Measurements from ENCODE around the gene ARHGAP42. TPM values are rescaled to one million over a fixed set of nuclear protein-coding genes. Genes with fewer than 3 reads are reported as not detected.

ARHGAP42 gene
- total RNA-seq, 4 donors from 2014 or later, result 5.1 to 10.6 (median 8.0) TPM

DNA sequence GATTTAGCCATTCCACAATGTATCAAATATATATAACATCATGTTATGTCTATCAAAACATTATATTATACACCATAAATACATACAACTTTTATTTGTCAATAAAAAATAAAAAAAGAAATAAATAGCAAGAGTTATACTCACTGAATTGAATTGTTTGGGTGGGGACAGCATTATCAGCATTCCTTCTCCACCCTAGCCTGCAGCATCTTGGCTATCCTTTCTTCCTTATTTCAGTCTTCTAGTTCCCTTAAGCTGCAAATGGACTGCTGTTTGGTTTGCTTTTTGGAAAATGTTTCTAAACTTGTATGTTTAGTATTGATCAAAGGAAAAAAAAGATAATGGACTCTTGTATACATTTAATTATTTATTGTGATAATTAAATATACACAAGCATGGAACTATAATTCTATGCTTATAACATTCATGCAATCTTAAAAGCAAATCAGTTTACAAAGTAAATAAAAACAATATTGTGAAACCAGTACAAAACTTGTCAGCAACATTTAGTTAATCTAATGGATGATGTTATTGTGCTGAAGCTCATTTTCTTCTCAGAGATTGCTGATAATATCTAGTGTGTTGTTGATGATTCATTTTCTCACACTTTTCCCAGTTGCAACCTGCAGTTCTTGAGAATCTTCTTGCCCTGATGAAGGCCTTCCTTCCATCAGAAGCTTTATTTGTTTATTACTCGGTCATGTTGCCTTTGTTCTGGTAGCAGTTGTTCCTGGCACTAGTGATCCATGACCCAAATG, 5.0 kb downstream of the ARHGAP42 start:
- Histone ChIP-seq H3K4me3 (no peak overlapping the region), H3K27me3 (no peaks in the 10 kb centered on the region), H3K36me3 (no peaks in the 10 kb centered on the region), H3K27ac (replicated peaks in 1 of 4) (no peak overlapping the region), H3K4me1 (peaks cover 4 to 23% (median 20%) of the 10 kb centered on the region in 4 donors), H3K9me3 (no peaks in the 10 kb centered on the region)
- 89% methylated on average over 1 of the region's 1 CpG for WGBS
- no peak for TF ChIP-seq EP300 (IDR thresholded peaks at IDR 0.05)
- no peak for TF ChIP-seq POLR2A (IDR thresholded peaks at IDR 0.05; ENCODE audit: low read depth)
- TF ChIP-seq, protein P1, sequence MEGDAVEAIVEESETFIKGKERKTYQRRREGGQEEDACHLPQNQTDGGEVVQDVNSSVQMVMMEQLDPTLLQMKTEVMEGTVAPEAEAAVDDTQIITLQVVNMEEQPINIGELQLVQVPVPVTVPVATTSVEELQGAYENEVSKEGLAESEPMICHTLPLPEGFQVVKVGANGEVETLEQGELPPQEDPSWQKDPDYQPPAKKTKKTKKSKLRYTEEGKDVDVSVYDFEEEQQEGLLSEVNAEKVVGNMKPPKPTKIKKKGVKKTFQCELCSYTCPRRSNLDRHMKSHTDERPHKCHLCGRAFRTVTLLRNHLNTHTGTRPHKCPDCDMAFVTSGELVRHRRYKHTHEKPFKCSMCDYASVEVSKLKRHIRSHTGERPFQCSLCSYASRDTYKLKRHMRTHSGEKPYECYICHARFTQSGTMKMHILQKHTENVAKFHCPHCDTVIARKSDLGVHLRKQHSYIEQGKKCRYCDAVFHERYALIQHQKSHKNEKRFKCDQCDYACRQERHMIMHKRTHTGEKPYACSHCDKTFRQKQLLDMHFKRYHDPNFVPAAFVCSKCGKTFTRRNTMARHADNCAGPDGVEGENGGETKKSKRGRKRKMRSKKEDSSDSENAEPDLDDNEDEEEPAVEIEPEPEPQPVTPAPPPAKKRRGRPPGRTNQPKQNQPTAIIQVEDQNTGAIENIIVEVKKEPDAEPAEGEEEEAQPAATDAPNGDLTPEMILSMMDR (IDR thresholded peaks at IDR 0.05), result no peak
- DNase-seq (ENCODE audit: extremely low spot score), result no peak
- intact Hi-C loops (cut with DNase I), result no loop called here

DNA sequence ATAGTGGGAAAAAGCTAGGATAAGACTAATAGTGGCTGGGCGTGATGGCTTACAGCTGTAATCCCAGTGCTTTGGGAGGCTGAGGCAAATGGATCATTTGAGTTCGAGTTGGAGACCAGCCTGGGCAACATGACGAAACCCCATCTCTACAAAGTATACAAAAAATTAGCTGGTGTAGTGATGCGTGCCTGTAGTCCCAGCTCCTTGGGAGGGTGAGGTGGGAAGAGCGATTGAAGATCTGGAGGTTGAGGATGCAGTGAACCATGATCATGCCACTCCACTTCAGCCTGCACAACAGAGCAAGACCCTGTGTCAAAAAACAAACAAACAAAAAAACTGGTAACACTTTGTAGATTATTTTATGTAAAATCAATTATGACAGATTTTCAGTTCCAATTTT, 8.8 kb downstream of the ARHGAP42 start:
- 96% methylated on average over 5 of the region's 5 CpGs for WGBS
- Histone ChIP-seq H3K27ac (replicated peaks in 1 of 4) (no peak overlapping the region), H3K27me3 (no peaks in the 10 kb centered on the region), H3K4me3 (no peak overlapping the region), H3K9me3 (no peaks in the 10 kb centered on the region), H3K4me1 (no peaks in the 10 kb centered on the region), H3K36me3 (no peaks in the 10 kb centered on the region)
- TF ChIP-seq POLR2AphosphoS5 (IDR thresholded peaks at IDR 0.05) (no peak), EP300 (IDR thresholded peaks at IDR 0.05) (no peak), POLR2A (IDR thresholded peaks at IDR 0.05; ENCODE audit: low read depth) (no peak)
- TF ChIP-seq, protein P1 (IDR thresholded peaks at IDR 0.05), result no peak
- no peak for DNase-seq (ENCODE audit: extremely low spot score)
- intact Hi-C loops (cut with DNase I), result no loop called here

DNA sequence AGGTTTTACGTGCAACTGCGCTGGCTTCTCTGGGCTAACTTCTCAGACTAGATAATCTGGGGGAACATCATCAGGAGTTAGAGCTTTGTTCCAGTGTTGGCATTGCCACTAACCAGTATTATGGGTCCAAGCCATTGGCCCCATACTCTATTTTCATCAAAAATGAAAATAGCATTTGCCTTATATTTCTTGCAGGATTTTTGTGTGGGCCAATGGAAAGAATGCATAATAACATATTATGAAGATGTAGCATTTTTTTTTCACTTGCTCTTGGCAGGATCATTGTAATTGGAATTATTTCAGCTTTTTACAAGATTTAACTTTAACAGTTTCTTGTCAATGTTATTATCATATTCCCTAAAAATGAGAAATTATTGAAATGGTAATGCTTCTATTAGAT, 16.1 kb downstream of the ARHGAP42 start:
- Histone ChIP-seq H3K4me1 (no peaks in the 10 kb centered on the region), H3K4me3 (no peak overlapping the region), H3K36me3 (no peaks in the 10 kb centered on the region), H3K9me3 (no peaks in the 10 kb centered on the region), H3K27me3 (no peaks in the 10 kb centered on the region), H3K27ac (replicated peaks in 1 of 4) (no peak overlapping the region)
- no peak for TF ChIP-seq EP300 (IDR thresholded peaks at IDR 0.05)
- no peak for TF ChIP-seq POLR2AphosphoS5 (IDR thresholded peaks at IDR 0.05)
- TF ChIP-seq, protein P1 (IDR thresholded peaks at IDR 0.05), result no peak
- TF ChIP-seq POLR2A (IDR thresholded peaks at IDR 0.05; ENCODE audit: low read depth), result no peak
- no peak for DNase-seq (ENCODE audit: extremely low spot score)
- intact Hi-C loops (cut with DNase I), result no loop called here
- 80% methylated on average over 2 of the region's 2 CpGs for WGBS

GRCh38 chr11:100703801-100704575, 16.9 kb downstream of the ARHGAP42 start:
- intact Hi-C loops (cut with DNase I), result no loop called here
- no peak overlapping the region for H3K27ac ChIP-seq (replicated peaks in 1 of 4)

More at GRCh38 chr11:100703801-100704575, 16.9 kb downstream of the ARHGAP42 start:
- Histone ChIP-seq H3K27me3 (no peaks in the 10 kb centered on the region), H3K9me3 (no peaks in the 10 kb centered on the region), H3K4me1 (no peaks in the 10 kb centered on the region), H3K4me3 (no peak overlapping the region), H3K36me3 (no peaks in the 10 kb centered on the region)
- TF ChIP-seq POLR2AphosphoS5 (IDR thresholded peaks at IDR 0.05) (no peak), POLR2A (IDR thresholded peaks at IDR 0.05; ENCODE audit: low read depth) (no peak), EP300 (IDR thresholded peaks at IDR 0.05) (no peak)
- TF ChIP-seq, protein P1 (IDR thresholded peaks at IDR 0.05), result no peak
- DNase-seq (ENCODE audit: extremely low spot score), result no peak
- WGBS, result 85% methylated on average over 5 of the region's 5 CpGs
